HUES48 (cell line): ENCODE measurements around the gene TFAP2C.
A peak's percentile ranks its signal among the peaks of the same experiment; 100 is the strongest.

ENCODE experiments used
- H3K27ac ChIP-seq: one replicate; pipeline ENCODE4 v1.7.0; 2013; ENCODE audit warnings: low read depth, low read length, inconsistent platforms
- H3K27me3 ChIP-seq: 2 replicates; pipeline ENCODE4 v1.6.1; 2013; ENCODE audit warnings: mild to moderate bottlenecking, low read length; ENCODE audit not compliant: control insufficient read depth, insufficient read depth
- H3K36me3 ChIP-seq: 2 replicates; pipeline ENCODE4 v1.6.1; 2013; ENCODE audit warnings: low read length; ENCODE audit not compliant: control insufficient read depth, insufficient read depth
- H3K4me1 ChIP-seq: 2 replicates; pipeline ENCODE4 v1.6.1; 2013; ENCODE audit warnings: mild to moderate bottlenecking, low read length; ENCODE audit not compliant: control insufficient read depth, insufficient read depth
- H3K4me3 ChIP-seq: 2 replicates; pipeline ENCODE4 v1.5.1; 2013; ENCODE audit warnings: mild to moderate bottlenecking, low read depth, low read length
- H3K9ac ChIP-seq: 2 replicates; pipeline ENCODE4 v1.6.1; 2013; ENCODE audit warnings: mild to moderate bottlenecking, low read depth, low read length, moderate library complexity
- H3K9me3 ChIP-seq: 2 replicates; pipeline ENCODE4 v1.6.1; 2013; ENCODE audit warnings: low read length; ENCODE audit not compliant: control insufficient read depth, insufficient read depth

The TFAP2C gene

DNA sequence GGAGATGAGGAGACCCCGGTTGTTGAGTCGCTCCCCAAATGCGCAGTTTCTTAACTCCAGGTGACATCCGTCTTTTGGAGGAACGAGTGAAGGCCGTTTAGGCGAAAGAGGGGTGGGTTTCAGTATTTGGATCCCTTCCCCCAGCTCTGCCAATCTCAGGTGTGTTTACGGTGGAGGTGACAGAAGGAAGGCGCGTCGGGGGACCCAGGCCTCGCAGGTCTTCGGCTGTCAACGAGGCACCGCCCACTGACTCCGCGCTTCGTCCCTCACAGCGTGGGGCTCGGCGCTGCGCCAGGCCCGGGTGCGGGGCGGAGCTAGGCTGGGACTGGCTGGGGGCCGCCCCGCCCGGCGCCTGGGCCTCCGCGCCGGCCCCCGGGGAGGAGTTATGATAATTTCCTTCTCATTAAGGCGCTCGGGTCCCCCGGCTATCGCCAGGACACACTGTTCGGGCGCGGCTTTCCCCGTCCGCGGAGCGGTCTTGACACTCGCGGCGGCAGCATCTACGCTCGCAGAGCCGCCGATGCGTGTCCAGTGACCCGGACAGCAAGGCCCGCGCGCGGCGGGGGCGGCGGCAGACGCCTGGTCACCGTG lies at the start of gene TFAP2C:
TFAP2C (plus strand) TSS at position 434 of the 591 bp plus-strand sequence. CDS start 239 bp downstream, outside the sequence.
- peaks cover 64% of the 10 kb centered on the region for H3K27me3 ChIP-seq
- peaks cover 55% of the 10 kb centered on the region for H3K4me1 ChIP-seq
- peak within 1 kb of the TSS; percentile 78 for H3K4me3 ChIP-seq
- H3K36me3 ChIP-seq = peaks cover 10% of the 10 kb centered on the region
- peak within 1 kb of the TSS; percentile 61 for H3K27ac ChIP-seq
- no peaks in the 10 kb centered on the region for H3K9me3 ChIP-seq
- peak within 1 kb of the TSS; percentile 78 for H3K9ac ChIP-seq

DNA sequence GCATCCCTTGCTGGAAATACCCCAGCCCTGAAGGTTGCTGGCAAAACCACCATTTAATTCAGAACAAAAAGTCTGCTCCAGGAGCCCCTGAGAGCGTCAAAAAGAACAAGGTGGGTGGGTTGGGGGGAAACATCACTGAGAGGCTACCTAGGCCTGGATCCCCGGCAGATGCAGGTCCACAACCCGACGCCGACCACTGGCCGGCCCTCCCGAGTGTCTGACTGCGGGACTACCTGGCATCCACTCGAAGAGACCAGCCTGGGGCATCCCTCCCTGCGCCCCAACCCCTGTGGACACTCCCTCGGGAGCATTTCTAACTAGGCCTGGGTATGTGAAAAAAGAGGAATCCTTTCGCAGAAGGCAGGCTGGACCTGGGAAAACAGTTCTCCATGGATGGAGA lies 48.9 kb upstream of the TFAP2C start:
- Histone ChIP-seq H3K27ac (no peak overlapping the region), H3K4me3 (no peak overlapping the region), H3K36me3 (no peaks in the 10 kb centered on the region), H3K9me3 (no peaks in the 10 kb centered on the region), H3K9ac (no peak overlapping the region), H3K4me1 (0 out of 2 replicates have a peak, but pooled peaks cover 5% of the 10 kb centered on the region), H3K27me3 (no peaks in the 10 kb centered on the region)

GRCh38 chr20:56581701-56582100 lies 47.4 kb upstream of the TFAP2C start:
- no peaks in the 10 kb centered on the region for H3K36me3 ChIP-seq
- no peak overlapping the region for H3K4me3 ChIP-seq
- H3K27me3 ChIP-seq = no peaks in the 10 kb centered on the region
- no peak overlapping the region for H3K27ac ChIP-seq
- no peak overlapping the region for H3K9ac ChIP-seq
- 0 out of 2 replicates have a peak, but pooled peaks cover 5% of the 10 kb centered on the region for H3K4me1 ChIP-seq
- no peaks in the 10 kb centered on the region for H3K9me3 ChIP-seq

DNA sequence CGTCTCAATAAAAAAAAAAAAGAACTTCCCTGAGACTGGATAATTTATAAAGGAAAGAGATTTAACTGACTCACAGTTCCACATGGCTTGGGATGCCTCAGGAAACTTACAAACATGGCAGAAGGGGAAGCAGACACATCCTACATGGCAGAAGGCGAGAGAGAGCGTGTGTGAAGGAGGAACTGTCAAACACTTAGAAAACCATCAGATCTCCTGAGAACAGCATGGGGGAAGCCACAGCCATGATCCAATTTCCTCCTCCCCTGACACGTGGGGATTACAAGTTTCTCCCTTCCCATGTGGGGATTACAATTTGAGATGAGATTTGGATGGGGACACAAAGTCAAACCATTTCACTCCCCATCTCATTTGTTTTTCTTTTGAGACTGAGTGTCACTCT lies 46.6 kb upstream of the TFAP2C start:
- no peaks in the 10 kb centered on the region for H3K27me3 ChIP-seq
- no peaks in the 10 kb centered on the region for H3K9me3 ChIP-seq
- no peaks in the 10 kb centered on the region for H3K36me3 ChIP-seq
- H3K4me1 ChIP-seq = peaks cover 5% of the 10 kb centered on the region; the same call in 1 of the 2 replicates
- H3K9ac ChIP-seq = no peak overlapping the region
- H3K4me3 ChIP-seq = no peak overlapping the region
- no peak overlapping the region for H3K27ac ChIP-seq

DNA sequence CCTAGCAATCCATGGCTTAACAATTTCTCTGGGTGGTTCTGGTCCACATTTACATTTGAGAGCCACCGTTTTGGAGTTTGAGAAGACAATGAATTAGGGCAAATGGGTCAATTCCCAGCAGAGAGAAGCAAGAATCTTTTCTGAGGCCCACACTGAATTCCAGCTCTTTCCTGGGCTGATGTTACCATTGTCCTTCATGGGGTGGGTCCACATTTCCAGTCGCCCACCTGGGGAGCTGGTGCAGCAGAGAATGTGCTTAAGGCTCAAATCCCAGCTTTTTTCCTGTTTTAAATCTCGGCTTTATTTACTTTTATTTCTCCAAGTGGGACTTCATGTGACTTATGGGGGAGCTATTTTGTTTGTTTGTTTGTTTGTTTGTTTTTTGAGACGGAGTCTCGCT lies 44.2 kb upstream of the TFAP2C start:
- no peak overlapping the region for H3K9ac ChIP-seq
- peaks cover 5% of the 10 kb centered on the region; the same call in 1 of the 2 replicates for H3K4me1 ChIP-seq
- H3K27me3 ChIP-seq = no peaks in the 10 kb centered on the region
- no peak overlapping the region for H3K4me3 ChIP-seq
- no peak overlapping the region for H3K27ac ChIP-seq
- H3K36me3 ChIP-seq = no peaks in the 10 kb centered on the region
- H3K9me3 ChIP-seq = no peaks in the 10 kb centered on the region

GRCh38 chr20:56587307-56588041 lies 41.6 kb upstream of the TFAP2C start:
- no peaks in the 10 kb centered on the region for H3K9me3 ChIP-seq
- H3K27ac ChIP-seq = no peak overlapping the region
- peaks cover 13% of the 10 kb centered on the region; the same call in 1 of the 2 replicates for H3K4me1 ChIP-seq
- no peak overlapping the region for H3K9ac ChIP-seq
- no peak overlapping the region for H3K4me3 ChIP-seq
- H3K27me3 ChIP-seq = no peaks in the 10 kb centered on the region
- H3K36me3 ChIP-seq = no peaks in the 10 kb centered on the region

GRCh38 chr20:56588996-56589395 lies 40.1 kb upstream of the TFAP2C start:
- Histone ChIP-seq H3K36me3 (no peaks in the 10 kb centered on the region), H3K9me3 (no peaks in the 10 kb centered on the region), H3K4me3 (no peak overlapping the region), H3K27me3 (no peaks in the 10 kb centered on the region), H3K27ac (no peak overlapping the region), H3K9ac (no peak overlapping the region), H3K4me1 (peaks cover 14% of the 10 kb centered on the region; the same call in 1 of the 2 replicates)

DNA sequence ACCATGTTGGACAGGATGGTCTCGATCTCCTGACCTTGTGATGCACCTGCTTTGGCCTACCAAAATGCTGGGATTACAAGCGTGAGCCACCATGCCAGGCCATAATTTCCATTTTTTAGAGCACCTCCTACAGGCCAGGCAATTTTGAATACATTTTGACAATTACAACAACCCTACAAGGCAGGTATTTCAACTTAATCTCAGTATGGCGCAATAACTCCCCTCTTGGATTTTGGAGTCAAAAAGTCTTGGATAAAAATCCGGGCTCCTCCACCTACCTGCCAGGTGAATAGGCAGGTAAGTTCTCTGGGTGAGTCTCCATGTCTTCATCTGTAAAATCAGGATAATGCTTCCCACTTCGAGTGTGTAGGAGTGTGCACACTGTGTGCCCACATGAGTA lies 39.5 kb upstream of the TFAP2C start:
- H3K36me3 ChIP-seq = no peaks in the 10 kb centered on the region
- H3K27me3 ChIP-seq = no peaks in the 10 kb centered on the region
- H3K9ac ChIP-seq = no peak overlapping the region
- H3K9me3 ChIP-seq = no peaks in the 10 kb centered on the region
- H3K4me3 ChIP-seq = no peak overlapping the region
- no peak overlapping the region for H3K27ac ChIP-seq
- peaks cover 14% of the 10 kb centered on the region; the same call in 1 of the 2 replicates for H3K4me1 ChIP-seq

DNA sequence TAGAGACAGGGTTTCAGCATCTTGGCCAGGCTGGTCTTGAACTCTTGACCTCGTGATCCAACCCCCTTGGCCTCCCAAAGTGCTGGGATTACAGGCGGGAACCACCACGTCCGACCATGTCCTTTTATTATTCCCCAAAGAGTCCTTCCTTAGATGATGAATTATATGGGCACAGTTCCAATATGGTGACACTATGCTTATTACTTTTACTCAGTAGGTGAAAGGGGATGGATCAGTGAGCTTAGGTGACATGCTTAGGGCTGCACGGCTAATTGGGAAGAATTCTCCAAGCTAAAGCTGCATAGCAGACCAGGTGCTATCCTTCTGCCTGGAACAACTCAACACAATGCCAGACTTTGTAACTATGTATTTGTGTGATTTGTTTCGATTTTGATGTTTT lies 38.2 kb upstream of the TFAP2C start:
- peaks cover 9% of the 10 kb centered on the region; the same call in 1 of the 2 replicates for H3K4me1 ChIP-seq
- H3K4me3 ChIP-seq = no peak overlapping the region
- no peaks in the 10 kb centered on the region for H3K9me3 ChIP-seq
- H3K36me3 ChIP-seq = no peaks in the 10 kb centered on the region
- no peaks in the 10 kb centered on the region for H3K27me3 ChIP-seq
- H3K27ac ChIP-seq = no peak overlapping the region
- no peak overlapping the region for H3K9ac ChIP-seq

- H3K27ac ChIP-seq = no peak overlapping the region
- no peak overlapping the region for H3K9ac ChIP-seq
- H3K4me1 ChIP-seq = peaks cover 9% of the 10 kb centered on the region; the same call in 1 of the 2 replicates
- H3K27me3 ChIP-seq = no peaks in the 10 kb centered on the region
- H3K4me3 ChIP-seq = no peak overlapping the region
- H3K9me3 ChIP-seq = no peaks in the 10 kb centered on the region
- no peaks in the 10 kb centered on the region for H3K36me3 ChIP-seq
Observed at GRCh38 chr20:56592211-56592610, 36.9 kb upstream of the TFAP2C start.

- Histone ChIP-seq H3K9ac (no peak overlapping the region), H3K36me3 (no peaks in the 10 kb centered on the region), H3K27ac (no peak overlapping the region), H3K4me3 (no peak overlapping the region), H3K27me3 (no peaks in the 10 kb centered on the region), H3K9me3 (no peaks in the 10 kb centered on the region), H3K4me1 (peaks cover 9% of the 10 kb centered on the region; the same call in 1 of the 2 replicates)
Observed at GRCh38 chr20:56592817-56593216, 36.3 kb upstream of the TFAP2C start.
